Neural cell (in vitro differentiated cells): ENCODE measurements around the gene MAP4K2. TPM values are rescaled to one million over a fixed set of nuclear protein-coding genes. Genes with fewer than 3 reads are reported as not detected.
A peak's percentile ranks its signal among the peaks of the same experiment; 100 is the strongest.

Source experiments
- H2AFZ ChIP-seq: fragments of 200-600, 300-800 bp; sonication (generic), shearing (Covaris generic); 2 replicates; pipeline ENCODE4 v1.6.0; 2014; ENCODE audit warnings: low read depth, mild to moderate bottlenecking, antibody characterized with exemption, low read length, moderate library complexity
- H3F3A ChIP-seq: fragments of 200-600 bp; shearing (Covaris generic); 2 replicates; pipeline ENCODE4 v1.6.1; 2016; ENCODE audit warnings: mild to moderate bottlenecking, moderate library complexity, mixed read lengths, antibody characterized with exemption, low read length; ENCODE audit not compliant: insufficient read depth, poor library complexity, severe bottlenecking
- H3K27ac ChIP-seq: fragments of 200-600, 300-800 bp; sonication (generic), shearing (Covaris generic); 2 replicates; pipeline ENCODE4 v1.5.1; 2014; ENCODE audit warnings: mild to moderate bottlenecking, low read length, moderate library complexity
- H3K27me3 ChIP-seq: fragments of 300-800, 200-600 bp; sonication (generic), shearing (Covaris generic); 2 replicates; pipeline ENCODE4 v1.6.0; 2014; ENCODE audit warnings: mild to moderate bottlenecking, low read depth, low read length, moderate library complexity; ENCODE audit not compliant: insufficient read depth
- H3K36me3 ChIP-seq: fragments of 300-800, 200-600 bp; sonication (generic), shearing (Covaris generic); 2 replicates; pipeline ENCODE4 v1.5.1; 2014; ENCODE audit warnings: mild to moderate bottlenecking, antibody characterized with exemption, low read length, moderate library complexity; ENCODE audit not compliant: insufficient read depth
- H3K4me2 ChIP-seq: fragments of 300-800, 200-600 bp; sonication (generic), shearing (Covaris generic); 2 replicates; pipeline ENCODE4 v1.6.0; 2014; ENCODE audit warnings: mild to moderate bottlenecking, low read length
- H3K4me3 ChIP-seq: fragments of 300-800, 200-600 bp; sonication (generic), shearing (Covaris generic); 2 replicates; pipeline ENCODE4 v1.5.1; 2014; ENCODE audit warnings: mild to moderate bottlenecking, low read length, moderate library complexity
- H3K79me2 ChIP-seq: fragments of 200-600 bp; shearing (Covaris generic); replicated peaks from 2 replicates; pipeline ENCODE4 v1.6.0; 2014; ENCODE audit warnings: mild to moderate bottlenecking, low read length, moderate library complexity; ENCODE audit not compliant: insufficient read depth
- H3K9ac ChIP-seq: fragments of 300-800, 200-600 bp; sonication (generic), shearing (Covaris generic); 2 replicates; pipeline ENCODE4 v1.6.1; 2016; ENCODE audit warnings: mild to moderate bottlenecking, low read length, mixed read lengths
- H3K9me2 ChIP-seq: fragments of 200-600 bp; shearing (Covaris generic); 2 replicates; pipeline ENCODE4 v1.6.1; 2016; ENCODE audit warnings: mild to moderate bottlenecking, low read length, mixed read lengths; ENCODE audit not compliant: insufficient read depth
- H3K9me3 ChIP-seq: fragments of 200-600, 300-800 bp; sonication (generic), shearing (Covaris generic); 2 replicates; pipeline ENCODE4 v1.6.1; 2016; ENCODE audit warnings: mild to moderate bottlenecking, mixed run types, low read length, moderate library complexity, mixed read lengths
- H4K20me1 ChIP-seq: fragments of 200-600 bp; shearing (Covaris generic); 2 replicates; pipeline ENCODE4 v1.6.1; 2016; ENCODE audit warnings: mild to moderate bottlenecking, mixed run types; ENCODE audit not compliant: insufficient read depth
- EP300 ChIP-seq: fragments of 450-650 bp; conservative IDR thresholded peaks from 2 replicates; pipeline ENCODE4 v1.6.1; 2014; ENCODE audit warnings: antibody characterized with exemption, mild to moderate bottlenecking, moderate library complexity; ENCODE audit not compliant: poor library complexity, severe bottlenecking
- EZH2 ChIP-seq: fragments of 200-600, 300-800 bp; shearing (Covaris generic), sonication (generic); IDR thresholded peaks from 2 replicates; pipeline ENCODE4 v1.6.1; 2014; ENCODE audit warnings: antibody characterized with exemption, low read length, borderline replicate concordance, mild to moderate bottlenecking; ENCODE audit not compliant: insufficient read depth, poor library complexity, severe bottlenecking
- MXI1 ChIP-seq: fragments of 450-650 bp; conservative IDR thresholded peaks from 2 replicates; pipeline ENCODE4 v1.6.1; 2014; ENCODE audit warnings: antibody characterized with exemption, mild to moderate bottlenecking; ENCODE audit not compliant: poor library complexity, severe bottlenecking
- POLR2AphosphoS5 ChIP-seq: IDR thresholded peaks from 2 replicates; pipeline ENCODE4 v1.6.1; 2012
- RAD21 ChIP-seq: fragments of 450-650 bp; conservative IDR thresholded peaks from 2 replicates; pipeline ENCODE4 v1.6.1; 2014; ENCODE audit warnings: antibody characterized with exemption, mild to moderate bottlenecking, moderate library complexity
- REST ChIP-seq: IDR thresholded peaks from 2 replicates; pipeline ENCODE4 v1.6.1; 2012; ENCODE audit warnings: borderline replicate concordance
- SMC3 ChIP-seq: fragments of 450-650 bp; conservative IDR thresholded peaks from 2 replicates; pipeline ENCODE4 v1.6.1; 2014; ENCODE audit warnings: antibody characterized with exemption, mild to moderate bottlenecking, moderate library complexity; ENCODE audit not compliant: poor library complexity
- TAF1 ChIP-seq: IDR thresholded peaks from 2 replicates; pipeline ENCODE4 v1.6.1; 2012; ENCODE audit warnings: low read depth
- polyA plus RNA-seq: library from polyadenylated mRNA; depleted of rRNA; stranded (reverse); fragments of >200 nt; gene quantifications from 2 replicates; pipeline ENCODE4 v1.2.3, GENCODE V29; 2014
- TF ChIP-seq, protein P1 (sequence below): fragments of 450-650 bp; IDR thresholded peaks from 2 replicates; pipeline ENCODE4 v1.5.1; 2014; ENCODE audit warnings: antibody characterized with exemption, mild to moderate bottlenecking, moderate library complexity; ENCODE audit not compliant: poor library complexity, severe bottlenecking

Gene MAP4K2
- polyA plus RNA-seq, 1 donor from 2014 or later, result 12.4 TPM

DNA sequence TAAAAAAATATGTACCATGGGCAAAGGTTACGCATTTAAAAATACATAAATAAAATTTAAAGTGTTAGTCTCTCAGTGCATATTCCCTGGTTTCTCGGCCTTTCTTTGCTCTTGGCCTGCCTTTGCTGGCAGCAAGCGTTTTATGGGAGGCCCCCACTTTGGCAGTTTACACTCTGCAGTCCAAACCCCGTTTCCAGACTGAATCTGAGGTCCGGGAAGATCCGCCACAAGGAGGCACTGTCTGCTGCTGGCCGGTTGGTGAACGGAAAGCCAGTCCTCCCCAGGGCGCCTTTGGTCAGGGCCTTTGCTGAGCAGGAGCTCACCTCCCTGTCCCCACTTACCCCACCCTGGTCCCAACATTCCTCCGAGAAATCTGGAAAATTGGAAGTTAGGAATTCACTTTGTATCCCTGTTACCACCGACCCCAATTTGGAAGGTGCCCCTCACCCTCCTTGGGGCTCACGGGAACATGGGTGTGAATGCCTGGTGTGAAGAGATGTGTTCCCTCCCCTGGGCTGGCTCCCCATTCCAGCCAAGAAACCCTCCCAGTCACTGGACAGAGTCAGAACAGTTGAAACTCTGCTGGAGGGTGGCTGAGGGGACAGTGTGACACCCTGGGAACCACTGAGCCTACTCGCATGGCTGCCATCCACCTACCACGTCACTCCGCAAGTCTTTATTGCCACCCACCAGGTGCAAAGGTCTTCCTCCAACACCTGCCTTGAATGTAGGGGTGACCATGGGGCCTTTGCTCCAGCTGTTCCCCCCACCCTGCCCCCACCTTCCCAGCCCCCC is 15.3 kb downstream of the MAP4K2 start:
- Histone ChIP-seq H2AFZ (no peak overlapping the region), H3K9me3 (no peaks in the 10 kb centered on the region), H3K79me2 (no peaks in the 10 kb centered on the region), H3K9ac (no peak overlapping the region), H3K36me3 (no peaks in the 10 kb centered on the region), H3K4me2 (no peak overlapping the region), H3K4me3 (no peak overlapping the region), H3K27ac (no peak overlapping the region), H4K20me1 (no peaks in the 10 kb centered on the region), H3K27me3 (no peaks in the 10 kb centered on the region), H3K9me2 (no peaks in the 10 kb centered on the region), H3F3A (no peaks in the 10 kb centered on the region)
- no peak for TF ChIP-seq TAF1
- TF ChIP-seq SMC3, result peak; percentile 47
- TF ChIP-seq, protein P1, sequence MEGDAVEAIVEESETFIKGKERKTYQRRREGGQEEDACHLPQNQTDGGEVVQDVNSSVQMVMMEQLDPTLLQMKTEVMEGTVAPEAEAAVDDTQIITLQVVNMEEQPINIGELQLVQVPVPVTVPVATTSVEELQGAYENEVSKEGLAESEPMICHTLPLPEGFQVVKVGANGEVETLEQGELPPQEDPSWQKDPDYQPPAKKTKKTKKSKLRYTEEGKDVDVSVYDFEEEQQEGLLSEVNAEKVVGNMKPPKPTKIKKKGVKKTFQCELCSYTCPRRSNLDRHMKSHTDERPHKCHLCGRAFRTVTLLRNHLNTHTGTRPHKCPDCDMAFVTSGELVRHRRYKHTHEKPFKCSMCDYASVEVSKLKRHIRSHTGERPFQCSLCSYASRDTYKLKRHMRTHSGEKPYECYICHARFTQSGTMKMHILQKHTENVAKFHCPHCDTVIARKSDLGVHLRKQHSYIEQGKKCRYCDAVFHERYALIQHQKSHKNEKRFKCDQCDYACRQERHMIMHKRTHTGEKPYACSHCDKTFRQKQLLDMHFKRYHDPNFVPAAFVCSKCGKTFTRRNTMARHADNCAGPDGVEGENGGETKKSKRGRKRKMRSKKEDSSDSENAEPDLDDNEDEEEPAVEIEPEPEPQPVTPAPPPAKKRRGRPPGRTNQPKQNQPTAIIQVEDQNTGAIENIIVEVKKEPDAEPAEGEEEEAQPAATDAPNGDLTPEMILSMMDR, result peak; percentile 58
- TF ChIP-seq POLR2AphosphoS5, result no peak
- peak; percentile 49 for TF ChIP-seq RAD21
- no peak for TF ChIP-seq EP300
- no peak for TF ChIP-seq EZH2
- no peak for TF ChIP-seq MXI1
- no peak for TF ChIP-seq REST

DNA sequence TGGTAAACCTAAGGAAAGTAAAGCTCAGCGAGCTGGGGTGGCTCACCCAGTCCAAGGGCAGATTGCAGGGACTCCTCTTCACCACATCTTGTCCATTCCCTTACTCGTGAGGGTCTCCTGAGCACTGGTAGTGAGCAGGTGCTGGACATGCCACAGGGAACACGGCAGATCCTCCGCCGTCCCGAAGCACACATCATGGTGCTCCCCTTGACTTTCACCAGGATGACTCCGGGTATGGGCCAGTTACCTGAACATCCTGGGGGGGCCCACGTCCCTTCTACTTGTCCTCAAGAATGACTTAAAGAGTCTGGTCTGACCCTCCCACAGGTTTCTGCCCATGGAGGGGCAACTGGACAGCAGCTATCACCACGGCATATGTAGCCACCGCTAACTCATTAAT is 16.7 kb downstream of the MAP4K2 start:
- H3K4me2 ChIP-seq, result no peak overlapping the region
- TF ChIP-seq EP300, result no peak
- TF ChIP-seq TAF1, result no peak
- TF ChIP-seq, protein P1, result no peak
- no peak for TF ChIP-seq EZH2
- no peak for TF ChIP-seq MXI1
- no peak for TF ChIP-seq RAD21
- no peak for TF ChIP-seq POLR2AphosphoS5
- TF ChIP-seq REST, result no peak
- no peak for TF ChIP-seq SMC3
- no peak overlapping the region for H3K4me3 ChIP-seq
- H3K9me3 ChIP-seq, result no peaks in the 10 kb centered on the region
- H3K27me3 ChIP-seq, result no peaks in the 10 kb centered on the region
- no peaks in the 10 kb centered on the region for H3F3A ChIP-seq
- no peaks in the 10 kb centered on the region for H3K9me2 ChIP-seq
- no peak overlapping the region for H2AFZ ChIP-seq
- H4K20me1 ChIP-seq, result no peaks in the 10 kb centered on the region
- no peaks in the 10 kb centered on the region for H3K79me2 ChIP-seq
- no peaks in the 10 kb centered on the region for H3K36me3 ChIP-seq
- no peak overlapping the region for H3K9ac ChIP-seq
- no peak overlapping the region for H3K27ac ChIP-seq
